HG03521 (cell line): ENCODE results near the gene SCN3B.
A peak's percentile ranks its signal among the peaks of the same experiment; 100 is the strongest.

Experiments
- ATAC-seq: cut with Tn5 transposase; IDR thresholded peaks from one replicate; pipeline ENCODE4 v1.9.1; 2021; ENCODE audit warnings: mild to moderate bottlenecking, moderate library complexity; ENCODE audit not compliant: unreplicated experiment

Gene SCN3B

DNA sequence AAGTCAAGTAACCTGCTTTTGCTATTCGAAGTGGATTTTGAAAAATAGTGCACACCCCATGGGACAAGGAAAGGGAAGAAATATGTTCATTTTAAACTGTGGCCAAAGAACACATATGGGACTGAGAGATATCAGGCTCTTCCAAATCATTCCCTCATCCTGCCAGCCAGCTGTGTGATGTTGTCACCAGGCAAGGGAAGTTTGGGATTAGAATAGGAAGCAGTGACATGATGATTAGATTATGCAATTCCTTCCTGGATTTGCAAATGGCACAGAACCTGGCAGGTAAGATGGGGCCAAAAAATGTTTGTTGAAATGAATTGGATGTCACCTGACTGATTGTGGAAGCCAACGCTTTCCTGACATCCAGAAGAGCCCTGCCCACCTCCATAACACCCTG, 4.9 kb upstream of the SCN3B start:
- no peak for ATAC-seq

GRCh38 chr11:123653827-123654565, 428 bp downstream of the SCN3B start:
- peak; percentile 50 for ATAC-seq

DNA sequence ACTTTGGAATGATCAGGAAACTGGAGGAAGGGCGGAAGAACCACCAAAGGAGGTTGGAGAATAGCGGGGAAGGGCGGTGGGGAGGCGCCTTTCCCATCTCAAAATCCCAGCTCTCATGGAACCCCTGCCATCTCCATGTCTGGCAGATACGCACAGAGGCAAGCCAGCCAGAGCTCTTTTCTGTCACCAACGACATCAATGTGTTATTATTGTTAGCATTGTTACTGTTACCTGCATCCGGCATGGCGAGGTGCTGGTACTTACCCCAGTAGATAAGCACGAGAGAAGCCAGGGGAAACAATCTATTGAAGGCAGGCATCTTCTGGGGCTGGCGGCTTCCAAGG, 969 bp downstream of the SCN3B start:
- ATAC-seq, result no peak

DNA sequence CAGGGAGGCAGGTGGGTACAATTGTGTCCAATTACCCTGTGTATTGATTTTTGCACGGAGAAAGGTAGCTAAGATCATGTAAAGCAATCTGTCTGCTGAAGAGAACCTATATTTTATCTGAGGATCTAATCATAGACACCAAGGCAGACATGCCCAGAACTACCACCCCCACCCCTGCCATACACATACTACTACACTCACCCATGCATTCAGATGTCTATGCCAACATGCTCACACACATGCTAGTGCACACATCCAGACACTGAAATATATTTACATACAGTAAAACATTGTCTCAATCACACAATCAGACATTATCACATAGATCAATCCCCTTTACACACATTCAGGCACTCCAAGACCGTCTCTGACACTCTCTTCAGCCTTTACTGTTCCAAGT, 1.8 kb downstream of the SCN3B start:
- no peak for ATAC-seq

DNA sequence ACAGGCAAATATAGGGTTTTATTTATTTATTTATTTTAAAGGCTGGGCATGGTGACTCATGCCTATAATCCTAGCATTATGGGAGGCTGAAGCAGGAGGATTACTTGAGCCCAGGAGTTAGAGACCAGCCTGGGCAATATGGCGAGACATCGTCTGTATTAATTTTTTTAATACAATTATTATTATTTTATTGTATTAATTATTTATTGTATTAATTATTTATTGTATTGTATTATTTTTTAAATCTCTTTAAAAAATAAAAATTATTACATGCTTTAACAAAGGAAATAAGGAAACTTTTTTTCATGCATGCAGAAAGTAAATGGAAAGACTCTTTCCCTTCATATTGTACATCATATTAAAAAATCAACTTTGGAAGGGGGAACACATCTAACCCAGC, 3.5 kb downstream of the SCN3B start:
- ATAC-seq, result no peak

- no peak for ATAC-seq
Observed at GRCh38 chr11:123645286-123645975, 9.0 kb downstream of the SCN3B start.

- ATAC-seq, result no peak
Observed at GRCh38 chr11:123642435-123642834, 12.0 kb downstream of the SCN3B start.

DNA sequence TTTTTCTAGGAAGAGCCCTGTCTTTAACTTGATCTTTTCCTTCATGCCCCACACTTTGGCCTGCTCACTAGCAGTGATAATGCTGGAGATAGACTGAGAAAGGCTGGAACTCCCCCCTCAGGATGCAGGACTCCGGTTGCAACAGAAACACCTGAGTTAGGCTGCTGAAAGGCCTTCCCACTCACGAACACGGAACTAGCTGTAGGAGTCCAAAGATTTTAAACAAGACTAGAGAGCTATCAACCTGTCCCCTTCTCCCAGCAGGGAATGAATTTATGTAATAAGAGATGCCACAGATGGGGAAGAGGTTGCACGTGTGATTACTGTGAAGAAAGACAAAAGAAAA, 13.0 kb downstream of the SCN3B start:
- ATAC-seq, result no peak

GRCh38 chr11:123640677-123641494, 13.5 kb downstream of the SCN3B start:
- no peak for ATAC-seq

DNA sequence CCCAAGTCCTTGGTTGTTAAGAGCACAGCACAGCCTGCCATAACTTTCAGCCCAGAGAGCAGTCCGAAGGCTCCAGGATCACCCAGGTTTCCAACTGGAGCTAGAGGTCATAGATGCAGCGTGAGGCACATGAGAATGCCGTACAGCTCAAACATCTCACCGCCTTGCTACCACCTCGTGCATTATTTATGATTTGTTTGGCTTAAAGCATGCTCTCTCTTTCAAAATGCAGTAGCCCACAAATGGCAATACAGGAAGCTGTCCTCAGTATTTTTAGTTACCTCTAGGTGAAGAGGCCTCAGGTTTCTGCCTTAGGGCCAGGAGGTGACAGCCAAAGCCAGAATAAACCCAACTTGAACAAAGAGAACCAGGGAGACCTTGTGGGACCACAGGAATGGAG, 14.4 kb downstream of the SCN3B start:
- no peak for ATAC-seq

GRCh38 chr11:123630126-123630608, 24.3 kb downstream of the SCN3B start:
- no peak for ATAC-seq

DNA sequence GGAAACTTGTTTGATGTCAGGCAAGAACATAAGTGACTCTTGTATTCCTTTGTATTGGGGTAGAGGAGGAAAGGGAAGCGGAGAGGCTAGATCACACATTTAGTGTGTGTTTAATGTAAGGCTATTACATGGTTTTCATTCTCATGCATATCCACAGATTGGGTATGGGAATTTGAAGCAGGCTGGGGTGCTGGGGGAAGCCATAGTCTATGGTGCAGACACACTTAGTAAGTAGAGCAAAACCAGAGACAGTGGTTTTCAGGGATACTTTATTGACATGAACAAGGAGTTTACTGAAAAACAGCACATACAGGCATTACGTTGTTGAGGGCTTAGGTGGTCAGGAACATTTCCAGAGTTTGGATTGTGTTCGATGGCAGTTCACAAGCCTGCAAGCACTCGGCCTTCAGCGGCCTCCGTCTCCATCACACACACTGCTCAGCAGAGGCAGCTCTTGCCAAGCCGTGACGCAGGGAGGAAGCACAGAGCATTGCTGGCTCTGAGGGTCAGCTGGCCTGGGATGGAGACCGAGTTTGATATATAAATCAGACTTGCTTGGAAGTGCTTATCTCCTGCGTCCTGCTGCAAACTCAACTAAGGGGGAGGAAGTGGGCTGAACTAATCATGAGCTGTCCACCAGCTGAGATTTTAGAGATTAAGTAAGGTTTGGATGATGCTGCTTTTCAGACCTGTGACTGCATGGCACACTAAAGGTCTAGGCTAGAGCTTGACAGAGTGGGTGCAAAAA, 25.3 kb downstream of the SCN3B start:
- no peak for ATAC-seq

GRCh38 chr11:123624974-123625373, 29.4 kb downstream of the SCN3B start:
- ATAC-seq, result no peak

DNA sequence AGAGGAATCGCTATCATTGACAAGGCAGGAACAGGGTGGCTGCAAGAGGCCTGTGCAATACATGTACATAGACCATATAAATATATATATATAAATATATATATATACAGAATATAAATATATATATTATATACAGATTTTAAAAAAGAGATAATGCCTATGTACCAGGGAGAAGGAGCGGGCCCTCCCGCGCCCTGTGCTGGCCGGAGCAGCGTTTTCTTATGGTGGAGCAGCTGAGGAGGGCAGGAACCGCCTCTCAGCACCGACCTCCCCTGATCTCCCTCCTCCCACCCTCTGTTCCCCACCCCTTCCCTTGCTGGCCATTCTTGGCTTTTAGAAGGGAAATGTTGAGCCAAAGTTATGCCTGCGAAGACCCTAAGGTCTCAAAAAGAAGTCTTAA, 31.8 kb downstream of the SCN3B start:
- ATAC-seq, result no peak

DNA sequence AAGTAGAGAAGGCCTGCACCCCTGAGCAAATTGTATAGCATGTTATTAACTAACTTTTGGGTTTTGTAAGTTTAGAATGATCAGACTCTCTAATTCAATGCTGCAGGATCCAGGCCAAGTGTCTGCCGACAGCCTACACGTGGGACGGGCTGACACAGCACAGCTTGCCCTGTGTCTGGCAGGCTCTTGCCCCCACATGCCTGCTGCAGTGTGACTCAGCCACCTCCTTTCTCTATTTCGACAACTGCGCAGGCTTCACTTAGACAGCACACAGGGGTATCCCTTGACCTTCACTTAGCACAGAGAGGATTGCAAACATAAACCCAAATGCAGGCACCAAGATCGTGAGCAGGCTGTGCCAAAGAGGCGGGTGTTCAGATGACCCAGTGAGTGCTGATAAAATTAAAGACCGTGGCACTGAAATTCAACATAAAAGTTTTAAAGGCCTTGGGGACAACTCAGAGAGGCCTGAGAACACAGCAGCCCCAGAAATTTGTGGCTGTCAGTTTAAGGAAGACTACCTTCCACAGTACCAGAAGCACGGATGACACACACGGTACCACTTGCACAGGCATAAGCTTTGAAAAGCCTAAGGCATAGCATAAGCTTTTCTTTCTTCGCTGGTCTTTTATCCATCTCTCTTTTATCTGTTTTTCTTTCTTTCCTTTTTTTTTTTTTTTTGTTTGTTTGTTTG, 37.8 kb downstream of the SCN3B start:
- no peak for ATAC-seq

DNA sequence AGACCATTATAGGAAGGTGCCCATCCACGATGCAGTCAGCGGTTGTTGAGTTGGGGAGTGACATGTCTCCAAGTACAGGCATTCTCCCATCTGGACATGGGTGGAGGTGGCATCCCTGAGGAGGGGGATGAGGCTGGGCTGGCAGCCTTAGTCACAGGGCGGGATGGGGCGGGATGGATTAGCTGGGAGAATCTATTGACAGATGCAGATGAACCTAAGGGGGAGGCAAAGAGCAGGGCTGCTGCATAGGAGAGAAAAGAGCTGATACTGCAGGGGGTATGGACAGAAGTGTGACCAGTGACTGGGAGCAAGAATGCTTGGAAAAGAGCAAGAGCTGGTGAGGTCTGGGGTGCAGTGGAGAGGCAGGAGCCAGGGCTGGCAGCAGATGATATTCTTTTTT, 42.7 kb downstream of the SCN3B start:
- ATAC-seq, result no peak

DNA sequence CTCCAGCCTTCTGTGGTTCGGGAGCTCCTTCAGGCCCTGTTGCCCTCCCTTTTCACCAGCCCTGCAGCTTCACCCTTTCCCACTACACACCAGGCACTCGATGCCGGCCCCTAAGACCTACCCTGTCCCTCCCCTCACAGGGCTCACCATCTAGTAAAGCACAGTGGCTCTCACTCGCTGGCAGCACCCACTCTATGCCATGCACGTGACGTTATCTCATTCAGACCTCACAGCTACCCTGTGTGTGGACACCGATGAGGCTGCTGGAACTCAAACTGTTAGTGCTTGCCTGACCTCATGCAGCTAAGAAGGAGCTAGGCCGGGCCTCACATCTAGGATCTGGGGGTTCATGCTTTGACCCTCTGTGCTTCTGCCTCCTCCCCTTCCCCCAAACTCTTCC, 45.5 kb downstream of the SCN3B start:
- no peak for ATAC-seq

DNA sequence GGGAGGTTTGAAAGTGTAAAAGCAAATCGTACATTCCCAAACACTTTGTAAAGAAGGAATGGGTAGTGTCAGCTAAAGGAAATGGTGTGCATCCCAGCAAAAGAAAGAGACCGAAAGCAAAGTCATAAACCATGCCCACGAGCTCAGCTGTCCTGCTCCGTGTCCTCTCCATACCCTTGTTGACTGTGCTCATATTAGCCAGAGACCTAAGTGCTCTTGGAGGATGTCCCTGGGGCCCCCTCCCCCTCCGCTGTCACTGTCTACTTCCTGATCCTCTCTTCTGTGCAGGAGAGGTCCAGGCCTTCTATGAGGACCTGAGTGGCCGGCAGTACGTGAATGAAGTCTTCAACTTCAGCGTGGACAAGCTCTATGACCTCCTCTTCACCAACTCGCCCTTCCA, 46.1 kb downstream of the SCN3B start:
- ATAC-seq, result no peak

DNA sequence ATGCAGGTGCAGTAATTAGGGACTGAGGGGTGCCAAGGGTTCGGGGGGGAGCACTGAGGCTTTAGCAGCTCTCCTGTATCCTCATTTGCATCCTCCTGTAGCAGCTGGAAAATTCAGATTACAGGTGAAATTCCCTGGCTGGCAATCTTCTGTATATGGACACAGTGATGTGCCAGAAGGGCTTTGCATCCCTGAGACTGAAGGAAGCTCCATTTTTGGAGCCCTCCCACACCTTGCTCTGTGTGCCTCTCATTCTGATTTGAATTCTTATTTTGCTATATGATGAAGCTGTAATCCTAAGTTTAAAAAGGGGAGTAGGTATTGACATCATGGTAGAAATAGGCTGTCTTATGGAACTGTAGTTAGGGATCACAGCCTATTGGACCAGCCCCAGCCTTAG, 46.6 kb downstream of the SCN3B start:
- no peak for ATAC-seq

GRCh38 chr11:123603666-123604065, 50.8 kb downstream of the SCN3B start:
- ATAC-seq, result no peak

- no peak for ATAC-seq
Observed at GRCh38 chr11:123601743-123602142, 52.7 kb downstream of the SCN3B start.
